ENCODE data around the gene USP15.
"Not testable (repeated sequence)": the region's sequence is repeated elsewhere in the genome, so short reads cannot be mapped to it uniquely, and the experiment has no call there.

USP15 gene

DNA sequence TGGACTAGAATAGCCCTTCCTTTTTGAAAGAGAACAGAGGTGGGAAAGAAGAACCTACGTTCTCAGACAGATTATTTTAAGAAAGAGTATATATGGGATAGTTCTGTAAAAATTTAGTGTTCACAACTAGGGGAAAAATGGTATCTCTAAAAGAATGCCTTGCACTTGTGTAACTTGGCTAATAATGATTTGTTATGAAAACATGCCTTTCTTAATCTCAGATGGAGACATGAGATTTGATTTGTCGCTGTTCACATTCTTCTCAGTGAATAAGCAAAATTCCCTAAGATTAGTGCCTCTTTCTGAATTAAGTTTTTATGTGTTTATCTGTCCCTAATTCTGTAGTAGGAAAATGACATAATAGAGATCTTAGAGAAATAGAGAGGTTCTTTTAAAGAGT lies 100.8 kb downstream of the USP15 start:
- TF ChIP-seq, protein P1, sequence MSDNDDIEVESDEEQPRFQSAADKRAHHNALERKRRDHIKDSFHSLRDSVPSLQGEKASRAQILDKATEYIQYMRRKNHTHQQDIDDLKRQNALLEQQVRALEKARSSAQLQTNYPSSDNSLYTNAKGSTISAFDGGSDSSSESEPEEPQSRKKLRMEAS (IDR thresholded peaks at IDR 0.05; ENCODE audit: low read depth, low read length): no peak
- TF ChIP-seq POLR2A (IDR thresholded peaks at IDR 0.05; ENCODE audit: extremely low read depth, insufficient read length): no peak
- TF ChIP-seq, protein P2, sequence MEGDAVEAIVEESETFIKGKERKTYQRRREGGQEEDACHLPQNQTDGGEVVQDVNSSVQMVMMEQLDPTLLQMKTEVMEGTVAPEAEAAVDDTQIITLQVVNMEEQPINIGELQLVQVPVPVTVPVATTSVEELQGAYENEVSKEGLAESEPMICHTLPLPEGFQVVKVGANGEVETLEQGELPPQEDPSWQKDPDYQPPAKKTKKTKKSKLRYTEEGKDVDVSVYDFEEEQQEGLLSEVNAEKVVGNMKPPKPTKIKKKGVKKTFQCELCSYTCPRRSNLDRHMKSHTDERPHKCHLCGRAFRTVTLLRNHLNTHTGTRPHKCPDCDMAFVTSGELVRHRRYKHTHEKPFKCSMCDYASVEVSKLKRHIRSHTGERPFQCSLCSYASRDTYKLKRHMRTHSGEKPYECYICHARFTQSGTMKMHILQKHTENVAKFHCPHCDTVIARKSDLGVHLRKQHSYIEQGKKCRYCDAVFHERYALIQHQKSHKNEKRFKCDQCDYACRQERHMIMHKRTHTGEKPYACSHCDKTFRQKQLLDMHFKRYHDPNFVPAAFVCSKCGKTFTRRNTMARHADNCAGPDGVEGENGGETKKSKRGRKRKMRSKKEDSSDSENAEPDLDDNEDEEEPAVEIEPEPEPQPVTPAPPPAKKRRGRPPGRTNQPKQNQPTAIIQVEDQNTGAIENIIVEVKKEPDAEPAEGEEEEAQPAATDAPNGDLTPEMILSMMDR (IDR thresholded peaks at IDR 0.05; ENCODE audit: low read depth, low read length): no peak
- TF ChIP-seq MYC (IDR thresholded peaks at IDR 0.05; ENCODE audit: low read depth, low read length): no peak
- H3K4me3 ChIP-seq (ENCODE audit: low read depth, low read length): no peak overlapping the region
- no peak for DNase-seq (ENCODE audit: low read depth)

DNA sequence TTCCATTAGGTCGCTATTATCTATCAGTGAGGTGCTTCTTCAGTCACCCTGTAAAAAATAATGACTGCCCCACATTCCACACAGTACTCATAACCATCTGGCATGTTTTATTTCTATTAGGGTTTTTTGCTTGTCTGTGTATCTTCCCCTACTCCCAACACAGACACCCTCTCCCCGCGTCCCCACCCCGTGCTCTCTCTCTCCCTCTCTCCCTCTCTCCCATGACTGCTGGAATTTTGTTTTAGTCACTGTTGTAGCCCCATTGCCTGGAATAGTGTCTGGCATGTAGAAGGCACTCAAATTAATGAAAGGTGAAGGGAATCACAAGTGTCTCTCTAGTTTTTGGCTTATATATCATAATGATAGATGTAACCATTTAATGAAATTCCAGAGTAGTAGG lies 103.3 kb downstream of the USP15 start:
- H3K4me3 ChIP-seq (ENCODE audit: low read depth, low read length): no peak overlapping the region
- TF ChIP-seq MYC (IDR thresholded peaks at IDR 0.05; ENCODE audit: low read depth, low read length): no peak
- TF ChIP-seq POLR2A (IDR thresholded peaks at IDR 0.05; ENCODE audit: extremely low read depth, insufficient read length): no peak
- TF ChIP-seq, protein P2 (IDR thresholded peaks at IDR 0.05; ENCODE audit: low read depth, low read length): no peak
- TF ChIP-seq, protein P1 (IDR thresholded peaks at IDR 0.05; ENCODE audit: low read depth, low read length): no peak
- no peak for DNase-seq (ENCODE audit: low read depth)

DNA sequence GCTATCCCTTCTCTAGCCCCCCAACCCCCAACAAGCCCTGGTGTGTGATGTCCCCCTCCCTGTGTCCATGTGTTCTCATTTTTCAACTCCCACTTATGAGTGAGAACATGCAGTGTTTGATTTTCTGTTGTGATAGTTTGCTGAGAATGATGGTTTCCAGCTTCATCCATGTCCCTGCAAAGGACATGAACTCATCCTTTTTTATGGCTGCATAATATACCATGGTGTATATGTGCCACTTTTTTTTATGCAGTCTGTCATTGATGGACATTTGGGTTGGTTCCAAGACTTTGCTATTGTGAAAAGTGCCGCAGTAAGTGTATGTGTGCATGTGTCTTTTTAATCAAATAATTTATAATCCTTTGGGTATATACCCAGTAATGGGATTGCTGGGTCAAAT lies 104.5 kb downstream of the USP15 start:
- not testable (repeated sequence) for DNase-seq (ENCODE audit: low read depth); H3K4me3 ChIP-seq (ENCODE audit: low read depth, low read length)

DNA sequence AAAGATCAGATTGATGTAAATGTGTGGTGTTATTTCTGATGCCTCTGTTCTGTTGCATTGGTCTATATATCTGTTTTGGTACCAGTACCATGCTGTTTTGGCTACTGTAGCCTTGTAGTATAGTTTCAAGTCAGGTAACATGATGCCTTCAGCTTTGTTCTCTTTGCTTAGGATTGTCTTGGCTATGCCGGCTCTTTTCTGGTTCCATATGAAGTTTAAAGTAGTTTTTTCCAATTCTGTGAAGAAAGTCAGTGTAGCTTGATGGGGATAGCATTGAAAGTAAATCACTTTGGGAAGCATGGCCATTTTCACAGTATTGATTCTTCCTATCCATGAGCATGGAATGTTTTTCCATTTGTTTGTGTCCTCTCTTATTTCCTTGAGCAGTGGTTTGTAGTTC lies 105.6 kb downstream of the USP15 start:
- DNase-seq (ENCODE audit: low read depth); H3K4me3 ChIP-seq (ENCODE audit: low read depth, low read length): not testable (repeated sequence)

DNA sequence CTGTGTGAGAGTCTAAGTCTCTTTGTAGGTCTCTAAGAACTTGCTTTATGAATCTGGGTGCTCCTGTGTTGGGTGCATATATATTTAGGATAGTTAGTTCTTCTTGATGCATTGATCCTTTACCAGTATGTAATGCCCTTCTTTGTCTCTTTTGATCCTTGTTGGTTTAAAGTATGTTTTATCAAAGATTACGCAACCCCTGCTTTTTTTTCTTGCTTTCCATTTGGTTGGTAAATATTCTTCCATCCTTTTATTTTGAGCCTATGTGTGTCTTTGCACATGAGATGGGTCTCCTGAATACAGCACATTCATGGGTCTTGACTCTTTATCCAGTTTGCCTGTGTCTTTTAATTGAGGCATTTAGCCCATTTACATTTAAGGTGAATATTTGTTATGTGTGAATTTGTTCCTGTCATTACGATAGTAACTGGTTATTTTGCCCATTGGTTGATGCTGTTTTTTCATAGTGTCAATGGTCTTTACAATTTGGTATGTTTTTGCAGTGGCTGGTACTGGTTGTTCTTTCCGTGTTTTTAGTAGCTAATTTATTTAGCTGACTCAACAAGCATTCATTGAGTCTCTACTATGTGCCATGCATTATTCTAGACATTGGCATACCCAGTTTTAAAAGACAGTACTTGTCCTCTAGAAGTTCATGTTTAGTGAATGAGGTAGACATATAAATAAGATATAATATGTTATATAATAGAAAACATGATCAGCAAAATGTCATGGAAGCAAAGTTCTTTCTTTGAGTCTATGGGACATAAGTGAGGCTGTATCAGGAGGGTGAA lies 108.4 kb downstream of the USP15 start:
- not testable (repeated sequence) for DNase-seq (ENCODE audit: low read depth); H3K4me3 ChIP-seq (ENCODE audit: low read depth, low read length)

DNA sequence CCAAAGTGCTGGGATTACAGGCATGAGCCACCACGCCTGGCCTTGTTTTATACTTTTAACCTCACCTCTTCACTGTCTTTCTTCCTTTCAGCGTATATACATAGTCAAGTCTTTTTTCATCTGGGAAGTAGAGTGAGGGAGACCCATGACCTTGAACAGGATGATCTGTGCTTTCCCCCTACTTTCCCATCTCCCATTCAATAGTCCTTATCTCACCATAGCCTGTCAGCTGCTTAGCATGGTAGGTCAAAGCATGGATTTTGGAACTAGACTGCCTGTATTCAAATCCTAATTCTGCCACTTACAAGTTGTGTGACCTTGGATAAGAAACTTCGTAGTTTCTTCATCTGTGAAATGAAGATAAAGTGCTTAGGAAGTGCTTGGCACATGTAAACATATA lies 110.0 kb downstream of the USP15 start:
- TF ChIP-seq MYC (IDR thresholded peaks at IDR 0.05; ENCODE audit: low read depth, low read length): no peak
- no peak for TF ChIP-seq POLR2A (IDR thresholded peaks at IDR 0.05; ENCODE audit: extremely low read depth, insufficient read length)
- TF ChIP-seq, protein P1 (IDR thresholded peaks at IDR 0.05; ENCODE audit: low read depth, low read length): no peak
- TF ChIP-seq, protein P2 (IDR thresholded peaks at IDR 0.05; ENCODE audit: low read depth, low read length): no peak
- DNase-seq (ENCODE audit: low read depth): no peak
- no peak overlapping the region for H3K4me3 ChIP-seq (ENCODE audit: low read depth, low read length)

DNA sequence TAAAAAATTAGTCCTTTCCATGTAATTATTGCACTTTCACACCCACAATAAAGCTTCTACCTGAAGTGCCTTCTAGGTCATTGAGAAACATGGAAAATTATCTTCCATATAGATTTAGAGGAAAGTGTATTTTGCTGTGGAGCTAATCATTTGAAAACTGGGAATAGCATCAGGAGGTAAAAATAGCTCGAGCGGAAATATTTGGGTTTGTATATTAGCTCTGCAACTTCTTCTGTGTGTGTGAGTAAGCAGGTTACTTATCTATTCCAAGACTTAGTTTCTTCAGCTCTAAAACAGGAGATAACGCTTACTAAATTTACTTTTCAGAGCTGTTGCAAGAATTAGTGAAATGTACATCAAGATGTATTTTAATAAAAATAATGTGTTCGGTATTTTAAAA lies 111.5 kb downstream of the USP15 start:
- TF ChIP-seq, protein P2 (IDR thresholded peaks at IDR 0.05; ENCODE audit: low read depth, low read length): no peak
- TF ChIP-seq MYC (IDR thresholded peaks at IDR 0.05; ENCODE audit: low read depth, low read length) (no peak), POLR2A (IDR thresholded peaks at IDR 0.05; ENCODE audit: extremely low read depth, insufficient read length) (no peak)
- TF ChIP-seq, protein P1 (IDR thresholded peaks at IDR 0.05; ENCODE audit: low read depth, low read length): no peak
- DNase-seq (ENCODE audit: low read depth): no peak
- H3K4me3 ChIP-seq (ENCODE audit: low read depth, low read length): no peak overlapping the region
